ENCODE measurements around the gene HMGB2.

GRCh38 chr4:173343832-173344397 lies 9.8 kb upstream of the HMGB2 start:
- TF ChIP-seq, protein P1, sequence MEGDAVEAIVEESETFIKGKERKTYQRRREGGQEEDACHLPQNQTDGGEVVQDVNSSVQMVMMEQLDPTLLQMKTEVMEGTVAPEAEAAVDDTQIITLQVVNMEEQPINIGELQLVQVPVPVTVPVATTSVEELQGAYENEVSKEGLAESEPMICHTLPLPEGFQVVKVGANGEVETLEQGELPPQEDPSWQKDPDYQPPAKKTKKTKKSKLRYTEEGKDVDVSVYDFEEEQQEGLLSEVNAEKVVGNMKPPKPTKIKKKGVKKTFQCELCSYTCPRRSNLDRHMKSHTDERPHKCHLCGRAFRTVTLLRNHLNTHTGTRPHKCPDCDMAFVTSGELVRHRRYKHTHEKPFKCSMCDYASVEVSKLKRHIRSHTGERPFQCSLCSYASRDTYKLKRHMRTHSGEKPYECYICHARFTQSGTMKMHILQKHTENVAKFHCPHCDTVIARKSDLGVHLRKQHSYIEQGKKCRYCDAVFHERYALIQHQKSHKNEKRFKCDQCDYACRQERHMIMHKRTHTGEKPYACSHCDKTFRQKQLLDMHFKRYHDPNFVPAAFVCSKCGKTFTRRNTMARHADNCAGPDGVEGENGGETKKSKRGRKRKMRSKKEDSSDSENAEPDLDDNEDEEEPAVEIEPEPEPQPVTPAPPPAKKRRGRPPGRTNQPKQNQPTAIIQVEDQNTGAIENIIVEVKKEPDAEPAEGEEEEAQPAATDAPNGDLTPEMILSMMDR (IDR thresholded peaks at IDR 0.05; ENCODE audit: insufficient read depth, low read length): no peak
- TF ChIP-seq GABPA (IDR thresholded peaks at IDR 0.05; ENCODE audit: low read depth) (no peak), POLR2AphosphoS5 (IDR thresholded peaks at IDR 0.05; ENCODE audit: low read depth) (no peak)
- TF ChIP-seq, protein P2, sequence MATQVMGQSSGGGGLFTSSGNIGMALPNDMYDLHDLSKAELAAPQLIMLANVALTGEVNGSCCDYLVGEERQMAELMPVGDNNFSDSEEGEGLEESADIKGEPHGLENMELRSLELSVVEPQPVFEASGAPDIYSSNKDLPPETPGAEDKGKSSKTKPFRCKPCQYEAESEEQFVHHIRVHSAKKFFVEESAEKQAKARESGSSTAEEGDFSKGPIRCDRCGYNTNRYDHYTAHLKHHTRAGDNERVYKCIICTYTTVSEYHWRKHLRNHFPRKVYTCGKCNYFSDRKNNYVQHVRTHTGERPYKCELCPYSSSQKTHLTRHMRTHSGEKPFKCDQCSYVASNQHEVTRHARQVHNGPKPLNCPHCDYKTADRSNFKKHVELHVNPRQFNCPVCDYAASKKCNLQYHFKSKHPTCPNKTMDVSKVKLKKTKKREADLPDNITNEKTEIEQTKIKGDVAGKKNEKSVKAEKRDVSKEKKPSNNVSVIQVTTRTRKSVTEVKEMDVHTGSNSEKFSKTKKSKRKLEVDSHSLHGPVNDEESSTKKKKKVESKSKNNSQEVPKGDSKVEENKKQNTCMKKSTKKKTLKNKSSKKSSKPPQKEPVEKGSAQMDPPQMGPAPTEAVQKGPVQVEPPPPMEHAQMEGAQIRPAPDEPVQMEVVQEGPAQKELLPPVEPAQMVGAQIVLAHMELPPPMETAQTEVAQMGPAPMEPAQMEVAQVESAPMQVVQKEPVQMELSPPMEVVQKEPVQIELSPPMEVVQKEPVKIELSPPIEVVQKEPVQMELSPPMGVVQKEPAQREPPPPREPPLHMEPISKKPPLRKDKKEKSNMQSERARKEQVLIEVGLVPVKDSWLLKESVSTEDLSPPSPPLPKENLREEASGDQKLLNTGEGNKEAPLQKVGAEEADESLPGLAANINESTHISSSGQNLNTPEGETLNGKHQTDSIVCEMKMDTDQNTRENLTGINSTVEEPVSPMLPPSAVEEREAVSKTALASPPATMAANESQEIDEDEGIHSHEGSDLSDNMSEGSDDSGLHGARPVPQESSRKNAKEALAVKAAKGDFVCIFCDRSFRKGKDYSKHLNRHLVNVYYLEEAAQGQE (IDR thresholded peaks at IDR 0.05; ENCODE audit: insufficient replicate concordance, low read depth): no peak
